GM18873 (cell line): ENCODE data around the gene TTLL12.

Experiments used
- ATAC-seq: cut with Tn5 transposase; IDR thresholded peaks from one replicate; pipeline ENCODE4 v1.9.1; 2021; ENCODE audit warnings: mild to moderate bottlenecking, moderate library complexity, moderate number of reproducible peaks; ENCODE audit not compliant: unreplicated experiment, low FRiP score

Gene TTLL12

GRCh38 chr22:43216738-43217137, 29.8 kb upstream of the TTLL12 start:
- ATAC-seq, result no peak

GRCh38 chr22:43213962-43214361, 27.0 kb upstream of the TTLL12 start:
- no peak for ATAC-seq

- no peak for ATAC-seq
Observed at GRCh38 chr22:43213051-43213450, 26.1 kb upstream of the TTLL12 start.

GRCh38 chr22:43212434-43212952, 25.6 kb upstream of the TTLL12 start:
- ATAC-seq, result no peak

GRCh38 chr22:43211941-43212433, 25.1 kb upstream of the TTLL12 start:
- ATAC-seq, result no peak

GRCh38 chr22:43210631-43211515, 23.9 kb upstream of the TTLL12 start:
- no peak for ATAC-seq

- no peak for ATAC-seq
Observed at GRCh38 chr22:43209971-43210370, 23.0 kb upstream of the TTLL12 start.

GRCh38 chr22:43209523-43209890, 22.6 kb upstream of the TTLL12 start:
- no peak for ATAC-seq

GRCh38 chr22:43208703-43209522, 22.0 kb upstream of the TTLL12 start:
- ATAC-seq, result no peak

GRCh38 chr22:43207849-43208702, 21.1 kb upstream of the TTLL12 start:
- no peak for ATAC-seq

- no peak for ATAC-seq
Observed at GRCh38 chr22:43207386-43207785, 20.5 kb upstream of the TTLL12 start.

- no peak for ATAC-seq
Observed at GRCh38 chr22:43206509-43207161, 19.7 kb upstream of the TTLL12 start.

GRCh38 chr22:43205748-43206508, 19.0 kb upstream of the TTLL12 start:
- no peak for ATAC-seq

GRCh38 chr22:43205261-43205691, 18.3 kb upstream of the TTLL12 start:
- ATAC-seq, result no peak

- no peak for ATAC-seq
Observed at GRCh38 chr22:43203471-43203981, 16.6 kb upstream of the TTLL12 start.

GRCh38 chr22:43202756-43203410, 15.9 kb upstream of the TTLL12 start:
- ATAC-seq, result no peak

- ATAC-seq, result no peak
Observed at GRCh38 chr22:43202326-43202725, 15.4 kb upstream of the TTLL12 start.

GRCh38 chr22:43201486-43202219, 14.7 kb upstream of the TTLL12 start:
- ATAC-seq, result no peak
